CD4-positive, alpha-beta T cell treated with Interleukin-6 for 4 hours (primary cell): ENCODE measurements around the gene AOX1.
"Not testable (repeated sequence)": the region's sequence is repeated elsewhere in the genome, so short reads cannot be mapped to it uniquely, and the experiment has no call there.

Experiments
- DNase-seq: peaks from one replicate; pipeline ENCODE4 v3.0.0-alpha.2; 2020; ENCODE audit warnings: mixed read lengths

The AOX1 gene

GRCh38 chr2:200631287-200631686 lies 45.5 kb downstream of the AOX1 start:
- DNase-seq = no peak

- no peak for DNase-seq
Measured at GRCh38 chr2:200634231-200634964, 48.6 kb downstream of the AOX1 start.

- DNase-seq = no peak
Measured at GRCh38 chr2:200635251-200635650, 49.4 kb downstream of the AOX1 start.

GRCh38 chr2:200637901-200638300 lies 52.1 kb downstream of the AOX1 start:
- DNase-seq = no peak

- DNase-seq = no peak
Measured at GRCh38 chr2:200640176-200640575, 54.4 kb downstream of the AOX1 start.

- no peak for DNase-seq
Measured at GRCh38 chr2:200640901-200641300, 55.1 kb downstream of the AOX1 start.

- DNase-seq = not testable (repeated sequence)
Measured at GRCh38 chr2:200648518-200649281, 62.9 kb downstream of the AOX1 start.

GRCh38 chr2:200649724-200650123 lies 63.9 kb downstream of the AOX1 start:
- no peak for DNase-seq

- no peak for DNase-seq
Measured at GRCh38 chr2:200650195-200650594, 64.4 kb downstream of the AOX1 start.

- DNase-seq = no peak
Measured at GRCh38 chr2:200652158-200652557, 66.3 kb downstream of the AOX1 start.

GRCh38 chr2:200653021-200653420 lies 67.2 kb downstream of the AOX1 start:
- no peak for DNase-seq

GRCh38 chr2:200654823-200655222 lies 69.0 kb downstream of the AOX1 start:
- DNase-seq = no peak

- DNase-seq = no peak
Measured at GRCh38 chr2:200655918-200656580, 70.2 kb downstream of the AOX1 start.

GRCh38 chr2:200658278-200658864 lies 72.6 kb downstream of the AOX1 start:
- no peak for DNase-seq

GRCh38 chr2:200659410-200659809 lies 73.6 kb downstream of the AOX1 start:
- no peak for DNase-seq

GRCh38 chr2:200661477-200661876 lies 75.7 kb downstream of the AOX1 start:
- no peak for DNase-seq

- DNase-seq = no peak
Measured at GRCh38 chr2:200662727-200663126, 76.9 kb downstream of the AOX1 start.

- no peak for DNase-seq
Measured at GRCh38 chr2:200664770-200665494, 79.1 kb downstream of the AOX1 start.

- DNase-seq = no peak
Measured at GRCh38 chr2:200665626-200666453, 80.0 kb downstream of the AOX1 start.

GRCh38 chr2:200667413-200667812 lies 81.6 kb downstream of the AOX1 start:
- DNase-seq = no peak

- no peak for DNase-seq
Measured at GRCh38 chr2:200668478-200668877, 82.7 kb downstream of the AOX1 start.

GRCh38 chr2:200669308-200669707 lies 83.5 kb downstream of the AOX1 start:
- no peak for DNase-seq
